Activated naive CD4-positive, alpha-beta T cell treated with anti-CD3 and anti-CD28 coated beads, Interleukin-2, amount 50 U/mL, for 72 hours (primary cell): Measurements from ENCODE around the gene RAB11A. TPM values are rescaled to one million over a fixed set of nuclear protein-coding genes. Genes with fewer than 3 reads are reported as not detected.
A peak's percentile ranks its signal among the peaks of the same experiment; 100 is the strongest.

Experiments
- ATAC-seq, 2 donors: fragments of 150-1000 bp; cut with Tn5 transposase; 2 replicates each; pipeline ENCODE4 v1.10.0; 2021; ENCODE audit warnings: mild to moderate bottlenecking in 2 of 2, moderate library complexity in 2 of 2
- DNase-seq, 2 donors: peaks; one replicate each; pipeline ENCODE4 v3.0.0; 2021 to 2022; ENCODE audit warnings: low spot score in 2 of 2
- H3K27ac Mint-ChIP-seq, 2 donors: one replicate each; pipeline ENCODE4 v1.8.0; 2022; ENCODE audit warnings: mild to moderate bottlenecking in 2 of 2, mixed read lengths in 2 of 2
- H3K36me3 Mint-ChIP-seq, 2 donors: one replicate each; pipeline ENCODE4 v1.8.0; 2022; ENCODE audit warnings: mixed read lengths in 2 of 2
- H3K9me3 Mint-ChIP-seq, 2 donors: one replicate each; pipeline ENCODE4 v1.8.0; 2022; ENCODE audit warnings: mixed read lengths in 2 of 2
- total RNA-seq, 2 donors: library from RNA; stranded (reverse); gene quantifications; one replicate each; pipeline ENCODE4 v1.2.3, GENCODE V29; 2022

The RAB11A gene
- total RNA-seq, 2 donors from 2014 or later, result 133 to 188 TPM

- no peaks in the 10 kb centered on the region for H3K9me3 Mint-ChIP-seq
- H3K27ac Mint-ChIP-seq, result no peak overlapping the region
- ATAC-seq (no peak), DNase-seq (no peak)
- no peaks in the 10 kb centered on the region for H3K36me3 Mint-ChIP-seq
Observed at GRCh38 chr15:65901336-65901735, 32.0 kb downstream of the RAB11A start.

DNA sequence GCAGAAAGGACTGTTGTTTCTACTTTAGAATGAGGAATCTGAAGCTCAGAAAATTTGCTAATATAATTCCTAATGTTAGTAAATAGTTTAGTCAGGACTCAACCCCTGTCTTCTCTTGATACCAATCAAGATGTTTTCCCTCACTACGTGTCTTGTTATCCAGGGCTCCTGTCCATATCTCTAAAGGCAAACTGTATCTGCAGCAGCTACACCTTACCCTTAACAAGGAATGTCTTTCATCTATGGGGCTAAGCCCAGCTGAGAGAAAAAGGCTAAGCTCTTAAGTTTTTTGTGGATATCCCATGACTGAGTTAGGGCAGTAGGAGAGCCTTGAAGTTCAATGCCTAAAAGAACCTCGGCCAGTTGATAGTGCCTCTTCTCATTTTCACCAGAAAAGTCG, 32.5 kb downstream of the RAB11A start:
- H3K36me3 Mint-ChIP-seq, result no peaks in the 10 kb centered on the region
- DNase-seq, result no peak
- peak overlapping the region in 1 of 2 donors; percentile 7 for H3K27ac Mint-ChIP-seq
- no peak for ATAC-seq
- no peaks in the 10 kb centered on the region for H3K9me3 Mint-ChIP-seq

- H3K36me3 Mint-ChIP-seq, result no peaks in the 10 kb centered on the region
- H3K27ac Mint-ChIP-seq, result peak overlapping the region in 1 of 2 donors; percentile 7
- DNase-seq, result no peak
- peak; percentile 60 to 71 for ATAC-seq
- H3K9me3 Mint-ChIP-seq, result no peaks in the 10 kb centered on the region
Observed at GRCh38 chr15:65902373-65902772, 33.1 kb downstream of the RAB11A start.

DNA sequence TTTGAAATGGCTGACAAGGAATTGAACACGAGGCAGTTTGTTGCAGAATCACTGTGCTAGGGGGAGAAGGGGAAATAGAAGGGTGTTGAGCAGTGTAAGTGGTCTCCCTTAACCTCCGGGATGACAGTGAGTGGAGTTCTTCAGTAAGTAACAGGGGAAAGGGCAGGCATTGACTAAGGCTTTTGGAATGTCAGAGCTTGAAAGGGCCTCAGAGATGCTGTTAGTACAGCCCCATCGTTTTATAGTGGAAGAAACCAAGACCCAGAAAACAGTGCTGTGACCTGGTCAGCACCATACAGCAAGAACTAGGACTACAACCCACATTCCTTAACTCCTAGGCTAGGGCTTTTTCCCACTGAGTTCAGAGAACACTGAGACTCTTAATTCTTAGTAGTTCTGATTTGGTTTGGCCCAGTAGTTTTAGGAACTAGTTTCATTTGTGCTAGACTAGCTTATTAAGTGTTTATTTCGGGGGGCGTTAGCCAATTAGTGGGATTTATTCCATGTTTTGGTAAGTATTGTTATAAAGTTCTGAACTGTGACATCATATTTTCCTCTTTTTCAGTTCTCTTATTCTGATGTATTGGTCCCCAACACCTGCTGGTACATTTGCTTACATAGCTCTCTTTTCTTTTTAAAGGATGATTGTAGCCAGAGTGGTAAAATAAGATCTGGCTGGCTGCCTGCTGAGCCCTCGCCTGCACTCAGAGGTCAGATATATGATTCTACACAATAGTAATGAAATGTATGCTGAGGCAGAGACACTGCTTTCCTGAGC, 34.2 kb downstream of the RAB11A start:
- Mint-ChIP-seq H3K27ac (no peak overlapping the region), H3K36me3 (no peaks in the 10 kb centered on the region), H3K9me3 (no peaks in the 10 kb centered on the region)
- ATAC-seq, result no peak
- DNase-seq, result no peak

DNA sequence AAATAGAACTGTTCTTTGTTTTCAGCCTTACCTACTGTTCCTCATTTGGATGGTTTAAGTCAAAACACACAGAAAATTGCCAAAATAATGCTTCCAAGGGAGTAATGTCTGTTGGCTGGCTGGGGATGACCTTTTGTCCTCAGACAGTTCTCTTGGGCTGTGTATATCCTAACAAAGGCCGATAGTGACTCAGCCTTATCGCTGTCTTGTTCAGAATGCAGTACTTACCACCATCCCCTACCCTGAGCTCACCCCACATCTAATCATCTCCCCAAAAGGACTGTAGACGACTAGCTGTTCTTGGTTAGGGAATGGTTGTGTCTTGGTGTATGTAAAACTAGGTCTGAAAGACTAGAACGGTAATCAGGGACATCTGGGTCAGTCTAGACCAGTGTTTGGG, 35.0 kb downstream of the RAB11A start:
- H3K36me3 Mint-ChIP-seq, result no peaks in the 10 kb centered on the region

GRCh38 chr15:65906396-65906795, 37.1 kb downstream of the RAB11A start:
- Mint-ChIP-seq H3K27ac (no peak overlapping the region), H3K36me3 (no peaks in the 10 kb centered on the region), H3K9me3 (no peaks in the 10 kb centered on the region)
- ATAC-seq, result no peak
- DNase-seq, result no peak

More for the DNA sequence above, 35.0 kb downstream of the RAB11A start:
- no peaks in the 10 kb centered on the region for H3K9me3 Mint-ChIP-seq
- DNase-seq (no peak), ATAC-seq (no peak)
- H3K27ac Mint-ChIP-seq, result no peak overlapping the region

DNA sequence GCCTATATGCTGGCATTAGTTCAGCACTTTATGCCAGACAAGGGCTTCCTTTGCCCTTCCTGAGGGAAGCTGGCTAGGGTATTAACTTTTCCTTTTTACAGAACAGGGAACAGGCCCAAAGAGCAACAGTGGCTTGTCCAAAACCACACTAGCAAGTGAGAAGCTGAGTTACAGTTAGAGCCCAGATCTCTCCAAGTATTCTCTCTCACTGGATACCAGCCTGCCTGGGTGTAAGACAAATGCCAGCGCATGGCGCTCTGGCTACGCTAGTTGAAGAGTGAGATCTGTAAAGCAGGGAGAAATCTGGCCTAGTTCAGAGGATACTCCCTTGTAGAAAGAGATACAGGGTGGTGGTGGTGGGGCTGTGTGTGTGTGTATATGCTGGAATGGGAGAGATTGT, 38.4 kb downstream of the RAB11A start:
- no peak for ATAC-seq
- Mint-ChIP-seq H3K9me3 (no peaks in the 10 kb centered on the region), H3K36me3 (no peaks in the 10 kb centered on the region), H3K27ac (peak overlapping the region in 1 of 2 donors; percentile 13)
- no peak for DNase-seq

DNA sequence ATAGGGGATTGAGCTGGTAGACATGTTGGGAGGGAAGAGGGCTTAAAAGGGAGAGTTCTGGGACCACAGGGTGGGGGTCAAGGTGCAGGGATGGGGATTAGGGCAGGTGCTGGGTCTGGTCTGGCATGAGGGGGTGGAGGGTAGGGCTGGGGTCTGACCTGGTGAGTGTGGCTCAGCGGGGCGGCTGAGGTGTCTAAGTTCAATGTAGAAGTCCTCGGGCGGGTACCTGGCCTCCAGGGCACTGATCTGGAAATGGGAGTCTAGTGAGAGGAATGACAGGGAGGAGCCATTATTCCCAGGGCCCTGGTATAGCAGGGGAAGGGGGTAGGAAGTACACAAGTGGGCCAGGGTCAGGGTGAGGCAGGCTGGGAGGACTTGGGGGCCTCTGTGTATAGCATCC, 39.6 kb downstream of the RAB11A start:
- no peak for ATAC-seq
- Mint-ChIP-seq H3K36me3 (no peaks in the 10 kb centered on the region), H3K27ac (peak overlapping the region; percentile 53 to 56), H3K9me3 (no peaks in the 10 kb centered on the region)
- no peak for DNase-seq

DNA sequence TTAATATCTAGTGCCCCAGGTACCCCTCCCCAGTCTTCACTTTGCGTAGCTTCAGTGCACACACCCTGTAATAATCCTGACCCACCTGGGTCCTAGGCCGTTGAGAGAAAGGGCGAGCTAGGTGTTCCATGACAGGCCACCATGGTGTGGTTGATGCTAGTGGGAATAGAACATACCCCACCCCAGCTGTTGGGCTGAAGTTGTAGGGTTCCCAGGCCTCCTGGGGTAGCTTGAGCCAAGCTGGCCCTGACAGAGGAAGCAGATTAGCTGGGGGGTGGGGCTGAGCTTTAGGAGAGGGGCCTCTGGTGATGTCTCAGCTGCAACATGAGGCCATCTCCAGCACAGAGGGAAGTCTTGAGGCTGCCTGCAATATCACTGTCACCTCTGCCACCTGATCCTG, 40.5 kb downstream of the RAB11A start:
- Mint-ChIP-seq H3K27ac (no peak overlapping the region), H3K9me3 (no peaks in the 10 kb centered on the region), H3K36me3 (no peaks in the 10 kb centered on the region)
- ATAC-seq (no peak), DNase-seq (no peak)

DNA sequence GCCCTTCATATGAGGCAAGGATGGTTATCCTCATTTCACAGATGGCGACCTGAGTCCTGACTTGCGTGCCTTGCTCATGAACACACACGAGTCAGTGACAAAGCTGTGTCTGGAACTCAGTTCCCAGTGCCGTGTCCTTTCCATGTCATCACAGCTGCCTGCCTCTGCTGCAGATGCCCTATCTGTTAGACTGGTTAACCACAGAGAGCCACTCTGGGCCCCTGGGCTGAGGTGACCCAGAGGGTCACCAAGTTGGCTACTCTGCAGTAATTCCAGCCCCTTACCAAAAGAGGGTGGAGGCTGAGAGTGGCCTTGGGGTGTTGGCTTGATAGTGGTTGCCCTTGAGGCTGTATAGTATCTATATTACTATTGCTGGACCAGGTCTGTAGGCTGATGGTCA, 41.0 kb downstream of the RAB11A start:
- no peaks in the 10 kb centered on the region for H3K36me3 Mint-ChIP-seq
- DNase-seq, result no peak
- no peaks in the 10 kb centered on the region for H3K9me3 Mint-ChIP-seq

DNA sequence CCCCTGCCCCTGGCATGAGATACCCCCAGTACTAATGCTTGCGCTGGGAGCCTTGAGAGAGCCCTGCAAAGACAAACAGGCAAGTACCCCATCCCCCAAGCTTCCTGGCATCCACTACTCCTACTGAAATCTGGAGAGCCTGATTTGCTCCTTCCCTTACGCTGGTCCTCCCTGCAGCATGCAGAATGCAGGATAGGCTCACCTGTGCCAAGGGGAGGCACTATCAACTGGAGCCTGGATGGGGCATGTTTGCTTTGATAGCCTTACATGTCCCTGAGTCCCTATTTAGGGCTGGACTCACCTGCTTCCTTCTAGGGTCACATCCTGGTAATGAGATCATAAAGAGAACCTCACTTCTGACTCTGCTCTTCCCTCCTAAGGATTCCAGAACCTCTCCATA, 42.9 kb downstream of the RAB11A start:
- H3K36me3 Mint-ChIP-seq, result no peaks in the 10 kb centered on the region
- H3K9me3 Mint-ChIP-seq, result no peaks in the 10 kb centered on the region
- no peak for ATAC-seq
- no peak overlapping the region for H3K27ac Mint-ChIP-seq
- no peak for DNase-seq

More for the DNA sequence above, 41.0 kb downstream of the RAB11A start:
- no peak for ATAC-seq
- H3K27ac Mint-ChIP-seq, result no peak overlapping the region

GRCh38 chr15:65913631-65914199, 44.4 kb downstream of the RAB11A start:
- no peaks in the 10 kb centered on the region for H3K9me3 Mint-ChIP-seq
- no peaks in the 10 kb centered on the region for H3K36me3 Mint-ChIP-seq
- no peak overlapping the region for H3K27ac Mint-ChIP-seq
- ATAC-seq (no peak), DNase-seq (no peak)

DNA sequence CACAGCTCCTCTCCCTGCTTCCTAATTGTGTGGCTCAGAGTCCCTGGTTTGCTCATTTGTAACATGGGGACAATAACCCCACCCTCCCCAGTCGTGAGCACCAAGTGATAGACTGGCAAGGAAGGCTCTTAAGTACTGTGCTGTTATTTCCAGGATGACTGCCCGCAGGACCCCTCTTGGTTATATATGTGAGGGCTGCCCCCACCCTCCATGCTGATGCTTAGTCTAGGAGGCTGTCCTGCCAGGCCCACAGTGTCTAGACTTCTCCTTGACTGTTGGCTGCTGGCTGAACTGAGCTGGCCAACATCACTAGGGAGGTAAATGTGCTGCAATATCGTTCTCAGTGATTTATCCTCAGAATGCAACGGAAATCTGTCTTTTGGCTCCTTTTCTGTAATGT, 45.1 kb downstream of the RAB11A start:
- no peaks in the 10 kb centered on the region for H3K9me3 Mint-ChIP-seq
- ATAC-seq, result no peak
- no peak for DNase-seq
- H3K36me3 Mint-ChIP-seq, result no peaks in the 10 kb centered on the region
- no peak overlapping the region for H3K27ac Mint-ChIP-seq

DNA sequence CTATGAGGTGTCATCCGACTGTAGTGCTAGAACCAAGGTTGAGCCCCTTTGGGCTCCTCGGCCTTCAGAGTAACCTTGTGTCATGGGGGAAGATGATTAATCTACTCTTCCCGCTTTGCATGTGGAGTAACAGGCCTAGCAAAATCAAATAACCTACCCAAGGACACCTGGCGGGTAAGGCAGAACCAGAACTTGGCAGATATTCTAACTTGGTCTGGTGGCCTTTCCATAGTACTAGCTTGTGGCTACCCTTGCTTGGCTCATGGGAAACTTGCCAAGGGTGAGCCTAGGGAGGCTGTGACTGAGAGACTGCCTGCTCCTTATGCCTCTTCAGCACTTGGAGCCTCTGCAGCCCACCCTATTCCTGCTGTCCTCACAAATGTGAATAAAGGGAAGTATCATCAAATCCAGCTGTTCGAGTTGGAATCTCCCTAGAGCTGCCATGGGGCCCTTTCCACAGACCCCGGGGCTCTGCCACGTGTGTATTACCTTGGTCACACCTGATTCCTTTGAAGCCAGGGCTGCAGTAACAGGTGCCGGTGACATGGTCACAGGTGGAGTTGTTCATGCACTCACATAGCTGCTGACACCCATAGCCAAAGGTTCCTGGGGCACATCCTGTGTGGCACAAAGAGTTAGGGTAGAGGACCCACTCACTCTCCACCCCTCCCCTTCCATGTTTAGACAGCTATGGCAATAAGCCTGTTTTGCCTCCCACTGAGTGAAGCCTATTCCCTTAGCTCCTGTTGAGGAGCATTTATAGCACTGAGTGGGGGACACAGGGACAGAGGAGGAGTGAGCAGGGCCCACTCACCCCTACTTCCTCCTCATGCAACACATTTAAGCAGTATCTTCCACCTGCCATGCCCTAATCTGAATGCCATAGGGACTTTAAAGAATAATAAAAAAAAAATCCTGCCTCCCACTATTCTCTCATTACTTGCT, 46.0 kb downstream of the RAB11A start:
- Mint-ChIP-seq H3K9me3 (no peaks in the 10 kb centered on the region), H3K27ac (no peak overlapping the region), H3K36me3 (no peaks in the 10 kb centered on the region)
- ATAC-seq, result no peak
- DNase-seq, result no peak

DNA sequence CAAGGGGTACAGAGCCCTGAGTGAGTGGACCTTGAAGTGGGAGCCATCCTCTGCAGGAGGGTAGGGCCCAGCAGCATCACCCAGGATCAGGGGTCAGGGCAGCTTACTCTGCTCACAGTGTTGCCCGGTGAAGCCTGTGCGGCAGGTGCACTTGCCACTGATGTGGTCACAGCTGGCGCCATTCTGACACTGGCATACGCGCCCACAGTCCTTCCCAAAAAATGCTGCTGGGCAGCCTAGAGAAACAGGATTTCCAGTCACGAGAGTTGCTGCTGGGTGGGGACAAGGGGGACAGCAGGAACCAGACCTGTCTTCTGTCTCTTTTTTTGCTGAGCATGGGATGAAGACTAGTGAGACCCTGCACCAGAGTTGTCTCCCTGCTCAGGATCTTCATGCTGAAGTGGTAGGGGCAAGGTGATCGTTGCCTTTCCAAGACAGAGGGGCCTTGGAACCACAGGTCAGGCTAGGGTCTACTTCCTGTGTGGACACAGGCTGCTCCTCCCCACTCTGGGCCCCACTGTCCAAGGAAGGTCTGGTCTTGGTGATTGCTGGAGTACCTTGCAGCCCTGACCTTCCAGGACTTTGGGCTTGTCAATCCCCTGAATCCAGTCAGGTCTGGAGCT, 46.9 kb downstream of the RAB11A start:
- ATAC-seq, result no peak
- Mint-ChIP-seq H3K27ac (peak overlapping the region in 1 of 2 donors; percentile 72), H3K36me3 (no peaks in the 10 kb centered on the region), H3K9me3 (no peaks in the 10 kb centered on the region)
- DNase-seq, result no peak

DNA sequence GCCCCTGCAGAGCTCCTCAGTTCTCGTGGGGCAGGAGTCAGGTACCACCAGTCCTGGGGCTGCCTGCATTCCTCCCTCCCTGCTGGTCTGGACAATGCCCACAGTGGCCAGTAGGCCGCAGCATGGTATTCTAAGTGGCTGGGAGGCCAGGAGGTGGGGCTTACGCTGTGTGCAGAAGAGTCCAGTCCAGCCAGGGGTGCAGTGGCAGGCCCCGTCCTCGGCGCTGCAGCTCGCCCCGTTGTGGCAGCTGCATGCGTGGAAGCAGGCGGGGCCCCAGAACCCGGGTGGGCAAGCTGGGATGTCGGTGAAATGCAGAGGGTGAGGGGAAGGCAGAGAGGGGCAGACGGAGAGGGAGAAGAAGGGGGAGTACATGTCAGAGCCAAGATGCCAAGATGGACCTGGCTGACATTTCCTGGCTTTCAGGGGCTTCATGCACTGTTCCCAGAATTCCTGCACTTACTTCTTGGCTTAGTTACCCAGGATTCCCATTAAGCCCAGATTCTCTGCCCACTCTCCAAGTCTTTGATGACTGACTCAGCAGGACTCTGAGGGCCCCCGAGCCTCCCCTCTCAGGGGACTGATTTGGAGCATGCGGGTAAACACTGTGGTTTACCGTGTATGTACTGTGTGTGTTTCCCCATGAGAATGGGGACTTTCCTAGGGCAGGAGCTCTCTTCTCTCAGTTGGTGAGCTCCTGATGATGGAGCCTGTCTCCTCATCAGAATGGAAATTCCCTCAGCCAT, 47.5 kb downstream of the RAB11A start:
- Mint-ChIP-seq H3K9me3 (no peaks in the 10 kb centered on the region), H3K36me3 (no peaks in the 10 kb centered on the region), H3K27ac (no peak overlapping the region)
- peak; percentile 80 to 86 for ATAC-seq
- DNase-seq, result peak in 1 of 2 donors; percentile 33
